WTC11 (cell line): ENCODE measurements around the gene AMOT. TPM values are rescaled to one million over a fixed set of nuclear protein-coding genes. Genes with fewer than 3 reads are reported as not detected.

ENCODE experiments used
- ATAC-seq: fragments of 200-7000 bp; cut with Tn5 transposase; 2 replicates; pipeline ENCODE4 v1.10.0; 2021; ENCODE audit warnings: mild to moderate bottlenecking, moderate library complexity
- CTCF ChIA-PET: fragments of 300-600 bp; sonication (Branson Sonifier 250); formaldehyde crosslinking; loops from one replicate; lab custom pipeline; 2021; ENCODE audit warnings: antibody characterized with exemption; lab: Charles Lee
- POLR2A ChIA-PET: fragments of 350-600 bp; sonication (Branson Sonifier 250); formaldehyde crosslinking; loops from one replicate; lab custom pipeline; 2021; ENCODE audit warnings: antibody characterized with exemption; lab: Charles Lee
- DNase-seq: peaks from one replicate; pipeline ENCODE4 v3.0.0; 2021; ENCODE audit warnings: low spot score
- H3K27ac Mint-ChIP-seq: 2 replicates; pipeline ENCODE4 v1.8.0; 2021; ENCODE audit warnings: mixed read lengths
- H3K27me3 Mint-ChIP-seq: 2 replicates; pipeline ENCODE4 v1.8.0; 2021; ENCODE audit warnings: low read depth, mild to moderate bottlenecking, moderate library complexity, mixed read lengths
- H3K36me3 Mint-ChIP-seq: 2 replicates; pipeline ENCODE4 v1.8.0; 2021; ENCODE audit warnings: mixed read lengths
- H3K4me1 Mint-ChIP-seq: 2 replicates; pipeline ENCODE4 v1.8.0; 2022; ENCODE audit warnings: mixed read lengths
- H3K4me3 Mint-ChIP-seq: 2 replicates; pipeline ENCODE4 v1.8.0; 2021; ENCODE audit warnings: mild to moderate bottlenecking, moderate library complexity, mixed read lengths
- H3K9me3 Mint-ChIP-seq: 2 replicates; pipeline ENCODE4 v1.8.0; 2021; ENCODE audit warnings: mixed read lengths
- ATF1 ChIP-seq: sonication (generic); formaldehyde crosslinking; IDR thresholded peaks from 2 replicates; pipeline ENCODE4 v1.8.1; 2023; ENCODE audit warnings: mild to moderate bottlenecking, moderate library complexity, missing genetic modification reagents
- CREB1 ChIP-seq: sonication (generic); formaldehyde crosslinking; IDR thresholded peaks from 2 replicates; pipeline ENCODE4 v1.8.0; 2023; ENCODE audit warnings: mild to moderate bottlenecking, missing genetic modification reagents
- ESRRA ChIP-seq: sonication (generic); formaldehyde crosslinking; IDR thresholded peaks from 2 replicates; pipeline ENCODE4 v1.8.1; 2022; ENCODE audit warnings: mild to moderate bottlenecking, missing genetic modification reagents, borderline replicate concordance
- FOXK1 ChIP-seq: sonication (generic); formaldehyde crosslinking; IDR thresholded peaks from 2 replicates; pipeline ENCODE4 v1.8.0; 2022; ENCODE audit warnings: mild to moderate bottlenecking, moderate library complexity, missing genetic modification reagents
- FOXP1 ChIP-seq: sonication (generic); formaldehyde crosslinking; IDR thresholded peaks from 2 replicates; pipeline ENCODE4 v1.8.0; 2022; ENCODE audit warnings: missing genetic modification reagents, mild to moderate bottlenecking, moderate library complexity, borderline replicate concordance
- GTF2I ChIP-seq: fragments of 250-450 bp; sonication (Bioruptor Pico); conservative IDR thresholded peaks from 2 replicates; pipeline ENCODE4 v1.4.0; 2021; ENCODE audit warnings: mild to moderate bottlenecking
- IRF2 ChIP-seq: sonication (generic); formaldehyde crosslinking; IDR thresholded peaks from 2 replicates; pipeline ENCODE4 v1.8.0; 2022; ENCODE audit warnings: low read depth, missing genetic modification reagents, borderline replicate concordance
- JAZF1 ChIP-seq: fragments of 250-450 bp; sonication (Bioruptor Pico); IDR thresholded peaks from 2 replicates; pipeline ENCODE4 v1.9.0; 2021; ENCODE audit warnings: moderate library complexity, mild to moderate bottlenecking, inconsistent platforms
- KAT7 ChIP-seq: sonication (generic); formaldehyde crosslinking; IDR thresholded peaks from 2 replicates; pipeline ENCODE4 v1.8.1; 2023; ENCODE audit warnings: missing genetic modification reagents, mild to moderate bottlenecking, borderline replicate concordance
- NFATC4 ChIP-seq: fragments of 250-450 bp; sonication (Bioruptor Pico); IDR thresholded peaks from 2 replicates; pipeline ENCODE4 v1.9.0; 2021; ENCODE audit warnings: mild to moderate bottlenecking
- NR3C1 ChIP-seq: sonication (generic); formaldehyde crosslinking; conservative IDR thresholded peaks from 2 replicates; pipeline ENCODE4 v1.8.1; 2023; ENCODE audit warnings: low read depth, mild to moderate bottlenecking, missing genetic modification reagents
- OVOL2 ChIP-seq: fragments of 250-450 bp; sonication (Bioruptor Pico); IDR thresholded peaks from 2 replicates; pipeline ENCODE4 v1.9.0; 2021; ENCODE audit warnings: mild to moderate bottlenecking, borderline replicate concordance
- RORB ChIP-seq: fragments of 250-450 bp; sonication (Bioruptor Pico); IDR thresholded peaks from 2 replicates; pipeline ENCODE4 v1.9.0; 2021; ENCODE audit warnings: mild to moderate bottlenecking
- SMAD4 ChIP-seq: sonication (generic); formaldehyde crosslinking; IDR thresholded peaks from 2 replicates; pipeline ENCODE4 v1.8.0; 2022; ENCODE audit warnings: mild to moderate bottlenecking, missing genetic modification reagents
- TP53 ChIP-seq: sonication (generic); formaldehyde crosslinking; IDR thresholded peaks from 2 replicates; pipeline ENCODE4 v1.8.1; 2023; ENCODE audit warnings: mild to moderate bottlenecking, missing genetic modification reagents
- ZNF219 ChIP-seq: sonication (generic); formaldehyde crosslinking; IDR thresholded peaks from 2 replicates; pipeline ENCODE4 v1.8.0; 2023; ENCODE audit warnings: missing genetic modification reagents, mild to moderate bottlenecking, borderline replicate concordance
- ZNF263 ChIP-seq: sonication (generic); formaldehyde crosslinking; IDR thresholded peaks from 2 replicates; pipeline ENCODE4 v1.8.1; 2022; ENCODE audit warnings: low read depth, mild to moderate bottlenecking, moderate library complexity, missing genetic modification reagents
- ZNF317 ChIP-seq: sonication (generic); formaldehyde crosslinking; IDR thresholded peaks from 2 replicates; pipeline ENCODE4 v1.8.1; 2023; ENCODE audit warnings: low read depth, mild to moderate bottlenecking, moderate library complexity, missing genetic modification reagents, borderline replicate concordance
- total RNA-seq: library from RNA; stranded (reverse); gene quantifications from 3 replicates; pipeline ENCODE4 v1.2.3, GENCODE V29; 2021
- TF ChIP-seq, protein P1 (sequence below): fragments of 250-450 bp; sonication (Bioruptor Pico); IDR thresholded peaks from 2 replicates; pipeline ENCODE4 v1.9.0; 2021; ENCODE audit warnings: mild to moderate bottlenecking
- TF ChIP-seq, protein P2 (sequence below): sonication (generic); formaldehyde crosslinking; IDR thresholded peaks from 2 replicates; pipeline ENCODE4 v1.8.1; 2023; ENCODE audit warnings: mild to moderate bottlenecking, missing genetic modification reagents
- TF ChIP-seq, protein P3 (sequence below): sonication (generic); formaldehyde crosslinking; IDR thresholded peaks from 2 replicates; pipeline ENCODE4 v1.8.1; 2022; ENCODE audit warnings: low read depth, mild to moderate bottlenecking, moderate library complexity, missing genetic modification reagents, borderline replicate concordance
- TF ChIP-seq, protein P4 (sequence below): sonication (generic); formaldehyde crosslinking; IDR thresholded peaks from 2 replicates; pipeline ENCODE4 v1.8.0; 2022; ENCODE audit warnings: mild to moderate bottlenecking, missing genetic modification reagents
- TF ChIP-seq, protein P5 (sequence below): sonication (generic); formaldehyde crosslinking; IDR thresholded peaks from 2 replicates; pipeline ENCODE4 v1.8.1; 2023; ENCODE audit warnings: mild to moderate bottlenecking, moderate library complexity, missing genetic modification reagents
- TF ChIP-seq, protein P6 (sequence below): sonication (generic); formaldehyde crosslinking; IDR thresholded peaks from 2 replicates; pipeline ENCODE4 v1.8.1; 2023; ENCODE audit warnings: mild to moderate bottlenecking, missing genetic modification reagents, moderate library complexity
- TF ChIP-seq, protein P7 (sequence below): fragments of 250-450 bp; sonication (Bioruptor Pico); IDR thresholded peaks from 2 replicates; pipeline ENCODE4 v1.8.0; 2021; ENCODE audit warnings: mild to moderate bottlenecking
- TF ChIP-seq, protein P8 (sequence below): fragments of 200-600 bp; IDR thresholded peaks from 2 replicates; pipeline ENCODE4 v1.8.0; 2022; ENCODE audit warnings: antibody characterized with exemption

Gene AMOT
- total RNA-seq, 1 experiment from 2014 or later = 7.2 TPM

DNA sequence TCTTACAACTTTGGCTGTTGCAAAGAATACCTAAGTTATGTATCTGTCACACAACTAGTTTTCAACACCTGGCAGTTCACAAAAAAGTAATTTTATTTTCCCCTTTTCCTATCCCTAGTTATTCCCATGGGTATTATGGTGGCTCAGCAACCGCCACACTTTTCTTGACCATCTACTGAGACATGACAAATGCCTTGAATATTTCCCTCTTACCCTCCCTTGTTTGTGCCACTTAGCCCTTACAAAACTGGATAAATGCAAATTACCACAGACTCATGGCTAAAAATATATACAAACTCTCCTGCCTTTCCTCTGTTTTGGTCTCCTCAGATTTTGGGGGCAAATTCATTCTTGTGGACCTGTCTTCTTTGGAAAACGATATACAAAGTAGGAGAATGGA lies 72.1 kb downstream of the AMOT start:
- ATAC-seq = no peak
- H3K4me3 Mint-ChIP-seq = no peak overlapping the region
- POLR2A ChIA-PET = no interaction called here
- H3K36me3 Mint-ChIP-seq = no peaks in the 10 kb centered on the region
- no peak overlapping the region for H3K27ac Mint-ChIP-seq
- H3K4me1 Mint-ChIP-seq = no peaks in the 10 kb centered on the region
- no peak for DNase-seq
- CTCF ChIA-PET = no interaction called here
- no peaks in the 10 kb centered on the region for H3K9me3 Mint-ChIP-seq
- TF ChIP-seq ZNF219 (CRISPR knock-in tag) = no peak
- no peak for TF ChIP-seq ZNF317
- TF ChIP-seq, protein P1, sequence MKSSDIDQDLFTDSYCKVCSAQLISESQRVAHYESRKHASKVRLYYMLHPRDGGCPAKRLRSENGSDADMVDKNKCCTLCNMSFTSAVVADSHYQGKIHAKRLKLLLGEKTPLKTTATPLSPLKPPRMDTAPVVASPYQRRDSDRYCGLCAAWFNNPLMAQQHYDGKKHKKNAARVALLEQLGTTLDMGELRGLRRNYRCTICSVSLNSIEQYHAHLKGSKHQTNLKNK (CRISPR knock-in tag) = no peak
- no peak for TF ChIP-seq CREB1
- TF ChIP-seq, protein P2, sequence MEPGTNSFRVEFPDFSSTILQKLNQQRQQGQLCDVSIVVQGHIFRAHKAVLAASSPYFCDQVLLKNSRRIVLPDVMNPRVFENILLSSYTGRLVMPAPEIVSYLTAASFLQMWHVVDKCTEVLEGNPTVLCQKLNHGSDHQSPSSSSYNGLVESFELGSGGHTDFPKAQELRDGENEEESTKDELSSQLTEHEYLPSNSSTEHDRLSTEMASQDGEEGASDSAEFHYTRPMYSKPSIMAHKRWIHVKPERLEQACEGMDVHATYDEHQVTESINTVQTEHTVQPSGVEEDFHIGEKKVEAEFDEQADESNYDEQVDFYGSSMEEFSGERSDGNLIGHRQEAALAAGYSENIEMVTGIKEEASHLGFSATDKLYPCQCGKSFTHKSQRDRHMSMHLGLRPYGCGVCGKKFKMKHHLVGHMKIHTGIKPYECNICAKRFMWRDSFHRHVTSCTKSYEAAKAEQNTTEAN (CRISPR knock-in tag) = no peak
- TF ChIP-seq, protein P3, sequence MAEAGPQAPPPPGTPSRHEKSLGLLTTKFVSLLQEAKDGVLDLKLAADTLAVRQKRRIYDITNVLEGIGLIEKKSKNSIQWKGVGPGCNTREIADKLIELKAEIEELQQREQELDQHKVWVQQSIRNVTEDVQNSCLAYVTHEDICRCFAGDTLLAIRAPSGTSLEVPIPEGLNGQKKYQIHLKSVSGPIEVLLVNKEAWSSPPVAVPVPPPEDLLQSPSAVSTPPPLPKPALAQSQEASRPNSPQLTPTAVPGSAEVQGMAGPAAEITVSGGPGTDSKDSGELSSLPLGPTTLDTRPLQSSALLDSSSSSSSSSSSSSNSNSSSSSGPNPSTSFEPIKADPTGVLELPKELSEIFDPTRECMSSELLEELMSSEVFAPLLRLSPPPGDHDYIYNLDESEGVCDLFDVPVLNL (CRISPR knock-in tag) = no peak
- TF ChIP-seq, protein P4, sequence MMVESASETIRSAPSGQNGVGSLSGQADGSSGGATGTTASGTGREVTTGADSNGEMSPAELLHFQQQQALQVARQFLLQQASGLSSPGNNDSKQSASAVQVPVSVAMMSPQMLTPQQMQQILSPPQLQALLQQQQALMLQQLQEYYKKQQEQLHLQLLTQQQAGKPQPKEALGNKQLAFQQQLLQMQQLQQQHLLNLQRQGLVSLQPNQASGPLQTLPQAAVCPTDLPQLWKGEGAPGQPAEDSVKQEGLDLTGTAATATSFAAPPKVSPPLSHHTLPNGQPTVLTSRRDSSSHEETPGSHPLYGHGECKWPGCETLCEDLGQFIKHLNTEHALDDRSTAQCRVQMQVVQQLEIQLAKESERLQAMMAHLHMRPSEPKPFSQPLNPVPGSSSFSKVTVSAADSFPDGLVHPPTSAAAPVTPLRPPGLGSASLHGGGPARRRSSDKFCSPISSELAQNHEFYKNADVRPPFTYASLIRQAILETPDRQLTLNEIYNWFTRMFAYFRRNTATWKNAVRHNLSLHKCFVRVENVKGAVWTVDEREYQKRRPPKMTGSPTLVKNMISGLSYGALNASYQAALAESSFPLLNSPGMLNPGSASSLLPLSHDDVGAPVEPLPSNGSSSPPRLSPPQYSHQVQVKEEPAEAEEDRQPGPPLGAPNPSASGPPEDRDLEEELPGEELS (CRISPR knock-in tag) = no peak
- TF ChIP-seq RORB (CRISPR knock-in tag) = no peak
- TF ChIP-seq ESRRA = no peak
- no peak for TF ChIP-seq NFATC4
- TF ChIP-seq, protein P5, sequence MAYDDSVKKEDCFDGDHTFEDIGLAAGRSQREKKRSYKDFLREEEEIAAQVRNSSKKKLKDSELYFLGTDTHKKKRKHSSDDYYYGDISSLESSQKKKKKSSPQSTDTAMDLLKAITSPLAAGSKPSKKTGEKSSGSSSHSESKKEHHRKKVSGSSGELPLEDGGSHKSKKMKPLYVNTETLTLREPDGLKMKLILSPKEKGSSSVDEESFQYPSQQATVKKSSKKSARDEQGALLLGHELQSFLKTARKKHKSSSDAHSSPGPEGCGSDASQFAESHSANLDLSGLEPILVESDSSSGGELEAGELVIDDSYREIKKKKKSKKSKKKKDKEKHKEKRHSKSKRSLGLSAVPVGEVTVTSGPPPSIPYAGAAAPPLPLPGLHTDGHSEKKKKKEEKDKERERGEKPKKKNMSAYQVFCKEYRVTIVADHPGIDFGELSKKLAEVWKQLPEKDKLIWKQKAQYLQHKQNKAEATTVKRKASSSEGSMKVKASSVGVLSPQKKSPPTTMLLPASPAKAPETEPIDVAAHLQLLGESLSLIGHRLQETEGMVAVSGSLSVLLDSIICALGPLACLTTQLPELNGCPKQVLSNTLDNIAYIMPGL = no peak
- no peak for TF ChIP-seq OVOL2 (CRISPR knock-in tag)
- no peak for TF ChIP-seq NR3C1 (CRISPR knock-in tag)
- TF ChIP-seq, protein P6, sequence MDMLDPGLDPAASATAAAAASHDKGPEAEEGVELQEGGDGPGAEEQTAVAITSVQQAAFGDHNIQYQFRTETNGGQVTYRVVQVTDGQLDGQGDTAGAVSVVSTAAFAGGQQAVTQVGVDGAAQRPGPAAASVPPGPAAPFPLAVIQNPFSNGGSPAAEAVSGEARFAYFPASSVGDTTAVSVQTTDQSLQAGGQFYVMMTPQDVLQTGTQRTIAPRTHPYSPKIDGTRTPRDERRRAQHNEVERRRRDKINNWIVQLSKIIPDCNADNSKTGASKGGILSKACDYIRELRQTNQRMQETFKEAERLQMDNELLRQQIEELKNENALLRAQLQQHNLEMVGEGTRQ (CRISPR knock-in tag) = no peak
- no peak for TF ChIP-seq KAT7 (CRISPR knock-in tag)
- TF ChIP-seq JAZF1 (CRISPR knock-in tag) = no peak
- TF ChIP-seq, protein P7, sequence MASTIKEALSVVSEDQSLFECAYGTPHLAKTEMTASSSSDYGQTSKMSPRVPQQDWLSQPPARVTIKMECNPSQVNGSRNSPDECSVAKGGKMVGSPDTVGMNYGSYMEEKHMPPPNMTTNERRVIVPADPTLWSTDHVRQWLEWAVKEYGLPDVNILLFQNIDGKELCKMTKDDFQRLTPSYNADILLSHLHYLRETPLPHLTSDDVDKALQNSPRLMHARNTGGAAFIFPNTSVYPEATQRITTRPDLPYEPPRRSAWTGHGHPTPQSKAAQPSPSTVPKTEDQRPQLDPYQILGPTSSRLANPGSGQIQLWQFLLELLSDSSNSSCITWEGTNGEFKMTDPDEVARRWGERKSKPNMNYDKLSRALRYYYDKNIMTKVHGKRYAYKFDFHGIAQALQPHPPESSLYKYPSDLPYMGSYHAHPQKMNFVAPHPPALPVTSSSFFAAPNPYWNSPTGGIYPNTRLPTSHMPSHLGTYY (CRISPR knock-in tag) = no peak
- TF ChIP-seq TP53 (CRISPR knock-in tag) = no peak
- H3K27me3 Mint-ChIP-seq = no peaks in the 10 kb centered on the region

DNA sequence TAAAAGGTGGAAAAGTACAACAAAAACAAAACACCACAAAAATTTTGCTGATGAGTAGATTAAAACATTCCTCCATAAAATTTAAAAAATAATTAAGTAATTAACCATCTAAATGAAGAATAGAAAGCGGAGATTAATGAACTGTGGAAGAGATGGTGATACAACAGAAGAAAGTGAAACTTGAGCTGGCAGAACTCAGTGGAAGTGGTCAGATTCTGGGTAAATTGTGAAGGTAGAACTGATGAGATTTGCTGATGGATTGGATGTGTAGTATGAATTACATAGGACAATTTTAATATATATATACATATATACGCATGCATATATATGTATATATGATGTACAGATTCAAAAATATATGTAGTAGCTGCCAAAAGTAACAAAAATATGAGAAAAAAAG lies 73.9 kb downstream of the AMOT start:
- Mint-ChIP-seq H3K4me3 (no peak overlapping the region), H3K36me3 (no peaks in the 10 kb centered on the region), H3K4me1 (no peaks in the 10 kb centered on the region), H3K27ac (no peak overlapping the region), H3K9me3 (no peaks in the 10 kb centered on the region), H3K27me3 (peaks cover 3% of the 10 kb centered on the region; the same call in 1 of the 2 replicates)
- TF ChIP-seq FOXK1 (CRISPR knock-in tag) (no peak), FOXP1 (no peak), SMAD4 (CRISPR knock-in tag) (no peak), ZNF263 (CRISPR knock-in tag) (no peak), ATF1 (no peak), GTF2I (CRISPR knock-in tag) (no peak), ZNF317 (no peak), NR3C1 (CRISPR knock-in tag) (no peak), IRF2 (no peak)
- TF ChIP-seq, protein P8, sequence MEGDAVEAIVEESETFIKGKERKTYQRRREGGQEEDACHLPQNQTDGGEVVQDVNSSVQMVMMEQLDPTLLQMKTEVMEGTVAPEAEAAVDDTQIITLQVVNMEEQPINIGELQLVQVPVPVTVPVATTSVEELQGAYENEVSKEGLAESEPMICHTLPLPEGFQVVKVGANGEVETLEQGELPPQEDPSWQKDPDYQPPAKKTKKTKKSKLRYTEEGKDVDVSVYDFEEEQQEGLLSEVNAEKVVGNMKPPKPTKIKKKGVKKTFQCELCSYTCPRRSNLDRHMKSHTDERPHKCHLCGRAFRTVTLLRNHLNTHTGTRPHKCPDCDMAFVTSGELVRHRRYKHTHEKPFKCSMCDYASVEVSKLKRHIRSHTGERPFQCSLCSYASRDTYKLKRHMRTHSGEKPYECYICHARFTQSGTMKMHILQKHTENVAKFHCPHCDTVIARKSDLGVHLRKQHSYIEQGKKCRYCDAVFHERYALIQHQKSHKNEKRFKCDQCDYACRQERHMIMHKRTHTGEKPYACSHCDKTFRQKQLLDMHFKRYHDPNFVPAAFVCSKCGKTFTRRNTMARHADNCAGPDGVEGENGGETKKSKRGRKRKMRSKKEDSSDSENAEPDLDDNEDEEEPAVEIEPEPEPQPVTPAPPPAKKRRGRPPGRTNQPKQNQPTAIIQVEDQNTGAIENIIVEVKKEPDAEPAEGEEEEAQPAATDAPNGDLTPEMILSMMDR = no peak
- POLR2A ChIA-PET = no interaction called here
- CTCF ChIA-PET = no interaction called here
- DNase-seq (no peak), ATAC-seq (no peak)
